ENCODE measurements around the gene PRPF38B.
"Not testable (repeated sequence)": the region's sequence is repeated elsewhere in the genome, so short reads cannot be mapped to it uniquely, and the experiment has no call there.

DNA sequence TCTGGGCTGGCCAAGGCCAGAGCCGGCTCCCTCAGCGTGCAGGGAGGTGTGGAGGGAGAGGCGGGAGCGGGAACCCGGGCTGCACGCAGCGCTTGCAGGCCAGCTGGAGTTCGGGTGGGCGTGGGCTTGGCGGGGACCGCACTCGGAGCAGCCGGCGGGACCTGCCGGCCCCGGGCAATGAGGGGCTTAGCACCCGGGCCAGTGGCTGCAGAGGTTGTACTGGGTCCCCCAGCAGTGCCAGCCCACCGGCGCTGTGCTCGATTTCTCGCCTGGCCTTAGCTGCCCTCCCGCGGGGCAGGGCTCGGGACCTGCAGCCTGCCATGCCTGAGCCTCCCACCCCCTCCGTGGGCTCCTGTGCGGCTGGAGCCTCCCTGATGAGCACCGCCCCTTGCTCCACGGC, 24.7 kb upstream of the PRPF38B start:
- not testable (repeated sequence) for TF ChIP-seq NFE2L2 (IDR thresholded peaks at IDR 0.05; ENCODE audit: low read depth, low read length); RAD21 (IDR thresholded peaks at IDR 0.05; ENCODE audit: low read length); POLR2A (IDR thresholded peaks at IDR 0.05; ENCODE audit: low read depth, low read length); CEBPB (IDR thresholded peaks at IDR 0.05; ENCODE audit: low read depth, low read length)
- TF ChIP-seq, protein P1, sequence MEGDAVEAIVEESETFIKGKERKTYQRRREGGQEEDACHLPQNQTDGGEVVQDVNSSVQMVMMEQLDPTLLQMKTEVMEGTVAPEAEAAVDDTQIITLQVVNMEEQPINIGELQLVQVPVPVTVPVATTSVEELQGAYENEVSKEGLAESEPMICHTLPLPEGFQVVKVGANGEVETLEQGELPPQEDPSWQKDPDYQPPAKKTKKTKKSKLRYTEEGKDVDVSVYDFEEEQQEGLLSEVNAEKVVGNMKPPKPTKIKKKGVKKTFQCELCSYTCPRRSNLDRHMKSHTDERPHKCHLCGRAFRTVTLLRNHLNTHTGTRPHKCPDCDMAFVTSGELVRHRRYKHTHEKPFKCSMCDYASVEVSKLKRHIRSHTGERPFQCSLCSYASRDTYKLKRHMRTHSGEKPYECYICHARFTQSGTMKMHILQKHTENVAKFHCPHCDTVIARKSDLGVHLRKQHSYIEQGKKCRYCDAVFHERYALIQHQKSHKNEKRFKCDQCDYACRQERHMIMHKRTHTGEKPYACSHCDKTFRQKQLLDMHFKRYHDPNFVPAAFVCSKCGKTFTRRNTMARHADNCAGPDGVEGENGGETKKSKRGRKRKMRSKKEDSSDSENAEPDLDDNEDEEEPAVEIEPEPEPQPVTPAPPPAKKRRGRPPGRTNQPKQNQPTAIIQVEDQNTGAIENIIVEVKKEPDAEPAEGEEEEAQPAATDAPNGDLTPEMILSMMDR (conservative IDR thresholded peaks at IDR 0.05; ENCODE audit: low read depth, low read length) = not testable (repeated sequence)
- TF ChIP-seq, protein P2, sequence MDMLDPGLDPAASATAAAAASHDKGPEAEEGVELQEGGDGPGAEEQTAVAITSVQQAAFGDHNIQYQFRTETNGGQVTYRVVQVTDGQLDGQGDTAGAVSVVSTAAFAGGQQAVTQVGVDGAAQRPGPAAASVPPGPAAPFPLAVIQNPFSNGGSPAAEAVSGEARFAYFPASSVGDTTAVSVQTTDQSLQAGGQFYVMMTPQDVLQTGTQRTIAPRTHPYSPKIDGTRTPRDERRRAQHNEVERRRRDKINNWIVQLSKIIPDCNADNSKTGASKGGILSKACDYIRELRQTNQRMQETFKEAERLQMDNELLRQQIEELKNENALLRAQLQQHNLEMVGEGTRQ (IDR thresholded peaks at IDR 0.05; ENCODE audit: low read depth, low read length) = not testable (repeated sequence)
- TF ChIP-seq, protein P3, sequence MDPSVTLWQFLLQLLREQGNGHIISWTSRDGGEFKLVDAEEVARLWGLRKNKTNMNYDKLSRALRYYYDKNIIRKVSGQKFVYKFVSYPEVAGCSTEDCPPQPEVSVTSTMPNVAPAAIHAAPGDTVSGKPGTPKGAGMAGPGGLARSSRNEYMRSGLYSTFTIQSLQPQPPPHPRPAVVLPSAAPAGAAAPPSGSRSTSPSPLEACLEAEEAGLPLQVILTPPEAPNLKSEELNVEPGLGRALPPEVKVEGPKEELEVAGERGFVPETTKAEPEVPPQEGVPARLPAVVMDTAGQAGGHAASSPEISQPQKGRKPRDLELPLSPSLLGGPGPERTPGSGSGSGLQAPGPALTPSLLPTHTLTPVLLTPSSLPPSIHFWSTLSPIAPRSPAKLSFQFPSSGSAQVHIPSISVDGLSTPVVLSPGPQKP (IDR thresholded peaks at IDR 0.05; ENCODE audit: borderline replicate concordance, low read depth, low read length) = not testable (repeated sequence)

Data from IMR-90 (cell line).